Measurements from ENCODE around the gene OR52B2. TPM values are rescaled to one million over a fixed set of nuclear protein-coding genes. Genes with fewer than 3 reads are reported as not detected.

OR52B2 gene
- total RNA-seq, 1 experiment from 2014 or later = not detected

GRCh38 chr11:6205366-6205765 is 35.2 kb upstream of the OR52B2 start, which contains the start of gene C11orf42:
Gene C11orf42, plus strand, starts transcription at chr11:6205557. Its CDS starts 59 bp downstream, at chr11:6205616.
- CTCF ChIA-PET = no interaction called here

DNA sequence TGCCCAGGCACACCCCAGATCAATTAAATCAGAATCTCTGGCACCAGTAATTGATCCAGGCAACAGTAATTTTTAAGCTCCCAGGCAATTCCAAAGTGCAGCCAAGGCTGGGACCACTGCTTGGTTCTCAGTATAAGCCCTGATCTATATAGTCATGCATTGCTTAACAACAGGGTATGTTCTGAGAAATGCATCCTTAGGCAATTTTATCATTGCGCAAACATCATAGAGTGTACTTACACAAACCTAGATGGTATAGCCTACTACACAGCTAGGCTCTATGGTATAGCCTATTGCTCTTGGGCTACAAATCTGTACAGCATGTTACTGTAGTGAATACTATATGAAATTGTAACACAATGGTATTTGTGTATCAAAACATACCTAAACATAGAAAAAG is 34.6 kb upstream of the OR52B2 start:
- ATAC-seq (no peak), DNase-seq (ENCODE audit: low read depth, low spot score) (no peak)
- TF ChIP-seq, protein P1, sequence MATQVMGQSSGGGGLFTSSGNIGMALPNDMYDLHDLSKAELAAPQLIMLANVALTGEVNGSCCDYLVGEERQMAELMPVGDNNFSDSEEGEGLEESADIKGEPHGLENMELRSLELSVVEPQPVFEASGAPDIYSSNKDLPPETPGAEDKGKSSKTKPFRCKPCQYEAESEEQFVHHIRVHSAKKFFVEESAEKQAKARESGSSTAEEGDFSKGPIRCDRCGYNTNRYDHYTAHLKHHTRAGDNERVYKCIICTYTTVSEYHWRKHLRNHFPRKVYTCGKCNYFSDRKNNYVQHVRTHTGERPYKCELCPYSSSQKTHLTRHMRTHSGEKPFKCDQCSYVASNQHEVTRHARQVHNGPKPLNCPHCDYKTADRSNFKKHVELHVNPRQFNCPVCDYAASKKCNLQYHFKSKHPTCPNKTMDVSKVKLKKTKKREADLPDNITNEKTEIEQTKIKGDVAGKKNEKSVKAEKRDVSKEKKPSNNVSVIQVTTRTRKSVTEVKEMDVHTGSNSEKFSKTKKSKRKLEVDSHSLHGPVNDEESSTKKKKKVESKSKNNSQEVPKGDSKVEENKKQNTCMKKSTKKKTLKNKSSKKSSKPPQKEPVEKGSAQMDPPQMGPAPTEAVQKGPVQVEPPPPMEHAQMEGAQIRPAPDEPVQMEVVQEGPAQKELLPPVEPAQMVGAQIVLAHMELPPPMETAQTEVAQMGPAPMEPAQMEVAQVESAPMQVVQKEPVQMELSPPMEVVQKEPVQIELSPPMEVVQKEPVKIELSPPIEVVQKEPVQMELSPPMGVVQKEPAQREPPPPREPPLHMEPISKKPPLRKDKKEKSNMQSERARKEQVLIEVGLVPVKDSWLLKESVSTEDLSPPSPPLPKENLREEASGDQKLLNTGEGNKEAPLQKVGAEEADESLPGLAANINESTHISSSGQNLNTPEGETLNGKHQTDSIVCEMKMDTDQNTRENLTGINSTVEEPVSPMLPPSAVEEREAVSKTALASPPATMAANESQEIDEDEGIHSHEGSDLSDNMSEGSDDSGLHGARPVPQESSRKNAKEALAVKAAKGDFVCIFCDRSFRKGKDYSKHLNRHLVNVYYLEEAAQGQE (IDR thresholded peaks at IDR 0.05; ENCODE audit: insufficient read depth in 1 of 2, low read depth in 2 of 2, low read length in 1 of 2) = no peak
- TF ChIP-seq POLR2AphosphoS5 (IDR thresholded peaks at IDR 0.05; ENCODE audit: low read depth, low read length) = no peak
- TF ChIP-seq TCF7L2 (IDR thresholded peaks at IDR 0.05; ENCODE audit: low read depth, low read length) = no peak
- no peak for TF ChIP-seq SIN3A (IDR thresholded peaks at IDR 0.05; ENCODE audit: borderline replicate concordance, insufficient read depth, low read depth, low read length)
- TF ChIP-seq, protein P2, sequence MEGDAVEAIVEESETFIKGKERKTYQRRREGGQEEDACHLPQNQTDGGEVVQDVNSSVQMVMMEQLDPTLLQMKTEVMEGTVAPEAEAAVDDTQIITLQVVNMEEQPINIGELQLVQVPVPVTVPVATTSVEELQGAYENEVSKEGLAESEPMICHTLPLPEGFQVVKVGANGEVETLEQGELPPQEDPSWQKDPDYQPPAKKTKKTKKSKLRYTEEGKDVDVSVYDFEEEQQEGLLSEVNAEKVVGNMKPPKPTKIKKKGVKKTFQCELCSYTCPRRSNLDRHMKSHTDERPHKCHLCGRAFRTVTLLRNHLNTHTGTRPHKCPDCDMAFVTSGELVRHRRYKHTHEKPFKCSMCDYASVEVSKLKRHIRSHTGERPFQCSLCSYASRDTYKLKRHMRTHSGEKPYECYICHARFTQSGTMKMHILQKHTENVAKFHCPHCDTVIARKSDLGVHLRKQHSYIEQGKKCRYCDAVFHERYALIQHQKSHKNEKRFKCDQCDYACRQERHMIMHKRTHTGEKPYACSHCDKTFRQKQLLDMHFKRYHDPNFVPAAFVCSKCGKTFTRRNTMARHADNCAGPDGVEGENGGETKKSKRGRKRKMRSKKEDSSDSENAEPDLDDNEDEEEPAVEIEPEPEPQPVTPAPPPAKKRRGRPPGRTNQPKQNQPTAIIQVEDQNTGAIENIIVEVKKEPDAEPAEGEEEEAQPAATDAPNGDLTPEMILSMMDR (IDR thresholded peaks at IDR 0.05) = no peak
- in situ Hi-C loops (cut with HindIII; ENCODE audit: low pct_unique_long_range_greater_than_20kb, low sequenced_read_pairs) (no loop called here), intact Hi-C loops (cut with micrococcal nuclease; ENCODE audit: unreplicated experiment) (no loop called here)
- Histone ChIP-seq H3K27me3 (ENCODE audit: control insufficient read depth, insufficient read depth, low read length) (no peaks in the 10 kb centered on the region), H3K4me1 (ENCODE audit: control insufficient read depth, insufficient read depth, low read length) (no peaks in the 10 kb centered on the region), H3K9me3 (ENCODE audit: control insufficient read depth, insufficient read depth, low read depth, low read length) (no peaks in the 10 kb centered on the region), H3K27ac (ENCODE audit: low read length) (no peak overlapping the region), H3K36me3 (ENCODE audit: control insufficient read depth, insufficient read depth, low read length) (no peaks in the 10 kb centered on the region; the same call in 1 of the 2 replicates), H3K4me3 (ENCODE audit: low read depth in 2 of 2, low read length in 2 of 2) (no peak overlapping the region)
- BruUV-seq (replicated peaks) = no TSS peak
- ChIA-PET CTCF (no interaction called here), POLR2A (no interaction called here)

More at GRCh38 chr11:6205366-6205765, 35.2 kb upstream of the OR52B2 start, which contains the start of gene C11orf42:
- TF ChIP-seq, protein P2 (IDR thresholded peaks at IDR 0.05) = no peak
- TF ChIP-seq SIN3A (IDR thresholded peaks at IDR 0.05; ENCODE audit: borderline replicate concordance, insufficient read depth, low read depth, low read length) (no peak), TCF7L2 (IDR thresholded peaks at IDR 0.05; ENCODE audit: low read depth, low read length) (no peak)
- in situ Hi-C loops (cut with HindIII; ENCODE audit: low pct_unique_long_range_greater_than_20kb, low sequenced_read_pairs) (no loop called here), intact Hi-C loops (cut with micrococcal nuclease; ENCODE audit: unreplicated experiment) (no loop called here)
- POLR2A ChIA-PET = no interaction called here
- no TSS peak for BruUV-seq (replicated peaks)
- no peak for DNase-seq (ENCODE audit: low read depth, low spot score)
- Histone ChIP-seq H3K27ac (ENCODE audit: low read length) (no peak within 1 kb of the TSS), H3K4me1 (ENCODE audit: control insufficient read depth, insufficient read depth, low read length) (no peaks in the 10 kb centered on the region), H3K36me3 (ENCODE audit: control insufficient read depth, insufficient read depth, low read length) (no peaks in the 10 kb centered on the region; the same call in 1 of the 2 replicates), H3K4me3 (ENCODE audit: low read depth in 2 of 2, low read length in 2 of 2) (no peak within 1 kb of the TSS), H3K27me3 (ENCODE audit: control insufficient read depth, insufficient read depth, low read length) (no peaks in the 10 kb centered on the region), H3K9me3 (ENCODE audit: control insufficient read depth, insufficient read depth, low read depth, low read length) (no peaks in the 10 kb centered on the region)
- ATAC-seq = no peak

All from Panc1 (cell line).